ENCODE data around the gene WIPF1. TPM values are rescaled to one million over a fixed set of nuclear protein-coding genes. Genes with fewer than 3 reads are reported as not detected.

WIPF1 gene
- total RNA-seq, 2 donors from 2014 or later = 7.2 to 19.0 TPM

- intact Hi-C loops (cut with DNase I) = no loop called here
- TF ChIP-seq CTCF (IDR thresholded peaks at IDR 0.05) (no peak), POLR2AphosphoS5 (IDR thresholded peaks at IDR 0.05) (no peak), POLR2A (IDR thresholded peaks at IDR 0.05) (no peak)
- DNase-seq (ENCODE audit: low spot score) = no peak
- Histone ChIP-seq H3K27ac (no peak overlapping the region), H3K4me1 (replicated peaks) (no peaks in the 10 kb centered on the region), H3K36me3 (no peaks in the 10 kb centered on the region), H3K4me3 (no peak overlapping the region), H3K9me3 (no peaks in the 10 kb centered on the region), H3K27me3 (replicated peaks; ENCODE audit: insufficient read depth) (no peaks in the 10 kb centered on the region)
- WGBS = 46% methylated on average over 2 of the region's 2 CpGs
Measured at GRCh38 chr2:174510583-174511189, 86.9 kb downstream of the WIPF1 start.

Small RNA genes within 50 kb of the gene (small RNA-seq; reads per million reads assigned to genes)
- 0.20 to 0.47 reads per million in 2 donors for gene RNU6-5P

Other genes with a start within 250 kb of the WIPF1 start
- gene SCRN3, start 202.1 kb downstream of the WIPF1 start, total RNA-seq = 10 to 100 TPM; 22.4 to 39.8 TPM
- 1 to 10 TPM; 3.7 to 4.5 TPM for gene GPR155, start 110.8 kb downstream of the WIPF1 start, total RNA-seq
- 1 to 10 TPM in 1 of 2 donors, not detected in 1; 4.0 TPM for gene CHRNA1, start 166.7 kb upstream of the WIPF1 start, total RNA-seq